HG02588 (cell line): ENCODE data around the gene SP4.

Experiments used
- ATAC-seq: cut with Tn5 transposase; IDR thresholded peaks from one replicate; pipeline ENCODE4 v1.9.1; 2021; ENCODE audit warnings: mild to moderate bottlenecking, moderate library complexity; ENCODE audit not compliant: unreplicated experiment

SP4 gene

GRCh38 chr7:21443149-21443841 is 15.4 kb downstream of the SP4 start:
- no peak for ATAC-seq

GRCh38 chr7:21448974-21449373 is 21.1 kb downstream of the SP4 start:
- ATAC-seq = no peak

- ATAC-seq = no peak
Measured at GRCh38 chr7:21450076-21450475, 22.2 kb downstream of the SP4 start.

GRCh38 chr7:21450941-21451340 is 23.1 kb downstream of the SP4 start:
- ATAC-seq = no peak

- no peak for ATAC-seq
Measured at GRCh38 chr7:21454182-21454581, 26.3 kb downstream of the SP4 start.

- no peak for ATAC-seq
Measured at GRCh38 chr7:21454906-21455305, 27.0 kb downstream of the SP4 start.

GRCh38 chr7:21461282-21461681 is 33.4 kb downstream of the SP4 start:
- no peak for ATAC-seq

- ATAC-seq = no peak
Measured at GRCh38 chr7:21462081-21462480, 34.2 kb downstream of the SP4 start.

GRCh38 chr7:21463524-21463923 is 35.6 kb downstream of the SP4 start:
- no peak for ATAC-seq

- ATAC-seq = no peak
Measured at GRCh38 chr7:21468969-21469368, 41.1 kb downstream of the SP4 start.

- ATAC-seq = no peak
Measured at GRCh38 chr7:21469894-21470293, 42.0 kb downstream of the SP4 start.

- no peak for ATAC-seq
Measured at GRCh38 chr7:21472029-21472428, 44.1 kb downstream of the SP4 start.

GRCh38 chr7:21476429-21476828 is 48.5 kb downstream of the SP4 start:
- no peak for ATAC-seq

- no peak for ATAC-seq
Measured at GRCh38 chr7:21480693-21481403, 53.0 kb downstream of the SP4 start.

- ATAC-seq = no peak
Measured at GRCh38 chr7:21486511-21486910, 58.6 kb downstream of the SP4 start.

- no peak for ATAC-seq
Measured at GRCh38 chr7:21495731-21496130, 67.8 kb downstream of the SP4 start.

GRCh38 chr7:21497072-21497471 is 69.2 kb downstream of the SP4 start:
- ATAC-seq = no peak

- no peak for ATAC-seq
Measured at GRCh38 chr7:21500117-21500832, 72.4 kb downstream of the SP4 start.

- ATAC-seq = no peak
Measured at GRCh38 chr7:21504021-21504420, 76.1 kb downstream of the SP4 start.

GRCh38 chr7:21507627-21508343 is 79.9 kb downstream of the SP4 start:
- no peak for ATAC-seq

GRCh38 chr7:21508538-21508937 is 80.7 kb downstream of the SP4 start:
- ATAC-seq = no peak
